ENCODE measurements around the gene CYP2C18.

GRCh38 chr10:94645285-94645684 lies 38.2 kb upstream of the CYP2C18 start:
- TF ChIP-seq EZH2 (IDR thresholded peaks at IDR 0.05; ENCODE audit: borderline replicate concordance, low read depth, low read length, poor library complexity, severe bottlenecking) (no peak), CTCF (conservative IDR thresholded peaks at IDR 0.05; ENCODE audit: low read depth, low read length) (no peak)

Measured in A673 (cell line).